Neural progenitor cell (in vitro differentiated cells): ENCODE data around the gene ADAM10.

ENCODE experiments used
- EZH2phosphoT487 ChIP-seq: fragments of 200-600 bp; sonication (generic); IDR thresholded peaks from 2 replicates; pipeline ENCODE4 v1.6.1; 2017; ENCODE audit warnings: antibody characterized with exemption
- TF ChIP-seq, protein P1 (sequence below): fragments of 200-600 bp; sonication (generic); IDR thresholded peaks from 2 replicates; pipeline ENCODE4 v1.5.1; 2017; ENCODE audit warnings: antibody characterized with exemption, mild to moderate bottlenecking

DNA sequence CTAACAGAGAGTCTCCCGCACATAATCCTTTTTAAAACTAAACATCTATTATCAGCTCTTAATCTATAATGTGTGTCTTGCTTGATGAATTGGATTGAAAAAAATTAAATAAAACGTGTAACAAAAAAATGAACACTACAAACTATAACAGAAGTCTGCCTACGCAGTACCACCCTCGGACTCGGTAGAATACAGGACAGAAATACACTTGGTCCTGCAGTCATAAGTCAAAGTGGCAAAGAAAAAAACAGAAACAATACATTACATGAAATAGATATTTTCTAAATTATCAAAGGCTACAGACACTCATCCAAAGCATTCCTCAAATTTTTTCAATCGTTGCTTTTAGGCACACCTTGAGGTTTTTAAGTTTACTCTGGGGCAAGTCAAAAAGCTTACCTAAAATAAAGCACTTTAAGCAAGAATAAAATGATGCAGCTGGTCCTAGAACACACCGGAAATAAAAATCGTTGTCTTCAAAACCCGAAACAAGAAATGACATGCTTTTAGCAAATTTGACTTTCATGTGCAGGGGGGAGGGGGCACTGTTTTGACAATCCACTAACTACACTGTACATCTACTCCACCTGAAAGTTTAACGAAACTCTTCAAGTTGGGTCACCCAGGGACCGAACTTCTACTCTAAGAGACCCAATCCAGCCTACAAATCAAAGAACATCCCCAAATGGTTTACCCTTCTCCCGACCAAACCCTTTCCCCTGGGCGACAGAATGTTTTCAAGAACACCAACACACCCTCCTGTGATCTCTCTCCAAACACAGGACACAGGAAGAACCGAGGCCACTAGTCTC, 1.3 kb downstream of the ADAM10 start:
- no peak for TF ChIP-seq EZH2phosphoT487
- TF ChIP-seq, protein P1, sequence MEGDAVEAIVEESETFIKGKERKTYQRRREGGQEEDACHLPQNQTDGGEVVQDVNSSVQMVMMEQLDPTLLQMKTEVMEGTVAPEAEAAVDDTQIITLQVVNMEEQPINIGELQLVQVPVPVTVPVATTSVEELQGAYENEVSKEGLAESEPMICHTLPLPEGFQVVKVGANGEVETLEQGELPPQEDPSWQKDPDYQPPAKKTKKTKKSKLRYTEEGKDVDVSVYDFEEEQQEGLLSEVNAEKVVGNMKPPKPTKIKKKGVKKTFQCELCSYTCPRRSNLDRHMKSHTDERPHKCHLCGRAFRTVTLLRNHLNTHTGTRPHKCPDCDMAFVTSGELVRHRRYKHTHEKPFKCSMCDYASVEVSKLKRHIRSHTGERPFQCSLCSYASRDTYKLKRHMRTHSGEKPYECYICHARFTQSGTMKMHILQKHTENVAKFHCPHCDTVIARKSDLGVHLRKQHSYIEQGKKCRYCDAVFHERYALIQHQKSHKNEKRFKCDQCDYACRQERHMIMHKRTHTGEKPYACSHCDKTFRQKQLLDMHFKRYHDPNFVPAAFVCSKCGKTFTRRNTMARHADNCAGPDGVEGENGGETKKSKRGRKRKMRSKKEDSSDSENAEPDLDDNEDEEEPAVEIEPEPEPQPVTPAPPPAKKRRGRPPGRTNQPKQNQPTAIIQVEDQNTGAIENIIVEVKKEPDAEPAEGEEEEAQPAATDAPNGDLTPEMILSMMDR, result peak; percentile 2
